CD4-positive, alpha-beta T cell (primary cell): ENCODE results near the gene MAN1B1. TPM values are rescaled to one million over a fixed set of nuclear protein-coding genes. Genes with fewer than 3 reads are reported as not detected.

Source experiments
- ATAC-seq: fragments of 200-7000 bp; cut with Tn5 transposase; one replicate; pipeline ENCODE4 v1.10.0; 2022; ENCODE audit warnings: mild to moderate bottlenecking; ENCODE audit not compliant: poor library complexity
- CTCF ChIA-PET: fragments of 350-600 bp; sonication (Branson Sonifier 250); formaldehyde crosslinking; loops from one replicate; lab custom pipeline; 2021; ENCODE audit warnings: antibody characterized with exemption, inconsistent platforms; lab: Charles Lee
- POLR2A ChIA-PET: fragments of 350-600 bp; sonication (Branson Sonifier 250); formaldehyde crosslinking; loops from one replicate; lab custom pipeline; 2021; ENCODE audit warnings: antibody characterized with exemption, inconsistent platforms; lab: Charles Lee
- DNase-seq, 14 experiments: peaks; one replicate each; pipeline ENCODE4 v3.0.0-alpha.2; 2013 to 2020; ENCODE audit warnings: mixed read lengths in 2 of 14
- H3K27ac ChIP-seq, 2 donors: one replicate each; pipeline versions ENCODE4 v1.5.1 to v1.7.0; 2013; ENCODE audit warnings: low read length in 2 of 2, low read depth in 1 of 2, mild to moderate bottlenecking in 1 of 2
- H3K27me3 ChIP-seq, 2 experiments: 1 replicate in 1 of 2; 2 replicates in 1 of 2; pipeline versions ENCODE4 v1.6.1 to v1.7.0; 2013; ENCODE audit warnings: low read length in 2 of 2, control low read depth in 1 of 2, mild to moderate bottlenecking in 1 of 2, moderate library complexity in 1 of 2; ENCODE audit not compliant: insufficient read depth in 2 of 2, control insufficient read depth in 1 of 2
- H3K36me3 ChIP-seq: one replicate; pipeline ENCODE4 v1.6.1; 2013; ENCODE audit warnings: low read length, control low read depth; ENCODE audit not compliant: insufficient read depth
- H3K4me1 ChIP-seq: one replicate; pipeline ENCODE4 v1.6.1; 2013; ENCODE audit warnings: low read length, control low read depth; ENCODE audit not compliant: insufficient read depth
- H3K4me3 ChIP-seq: one replicate; pipeline ENCODE4 v1.5.1; 2013; ENCODE audit warnings: mild to moderate bottlenecking, low read length, moderate library complexity
- H3K9me3 ChIP-seq, 2 experiments: 1 replicate in 1 of 2; 2 replicates in 1 of 2; pipeline versions ENCODE4 v1.6.1 to v1.7.0; 2013; ENCODE audit warnings: low read length in 2 of 2, mild to moderate bottlenecking in 2 of 2, control low read depth in 1 of 2, moderate library complexity in 1 of 2; ENCODE audit not compliant: control insufficient read depth in 1 of 2, insufficient read depth in 1 of 2
- H3K27ac Mint-ChIP-seq: one replicate; pipeline ENCODE4 v1.8.0; 2020; ENCODE audit warnings: mixed read lengths
- H3K27me3 Mint-ChIP-seq: one replicate; pipeline ENCODE4 v1.8.0; 2021; ENCODE audit warnings: mixed read lengths
- H3K36me3 Mint-ChIP-seq: one replicate; pipeline ENCODE4 v1.8.0; 2021; ENCODE audit warnings: low read depth, mixed read lengths
- H3K4me1 Mint-ChIP-seq: one replicate; pipeline ENCODE4 v1.8.0; 2021; ENCODE audit warnings: low read depth, mixed read lengths
- H3K4me3 Mint-ChIP-seq: one replicate; pipeline ENCODE4 v1.8.0; 2020; ENCODE audit warnings: mild to moderate bottlenecking, mixed read lengths
- H3K9me3 Mint-ChIP-seq: one replicate; pipeline ENCODE4 v1.8.0; 2020; ENCODE audit warnings: mixed read lengths
- CTCF ChIP-seq: fragments of 200-600 bp; IDR thresholded peaks from one replicate; pipeline ENCODE4 v1.8.0; 2022; ENCODE audit warnings: antibody characterized with exemption, mild to moderate bottlenecking
- intact Hi-C, 2 experiments: fragments of 100-400 bp; cut with DNase I in 1 of 2; cut with micrococcal nuclease in 1 of 2; formaldehyde crosslinking; loops; one replicate each; pipeline versions ENCODE4 v1.15.1 to v1.9.0; 2023 to 2025; cut with DNase I, micrococcal nuclease
- total RNA-seq, 174 experiments: library from RNA in 2 of 174; stranded (reverse) in 2 of 174; gene quantifications; one replicate each; pipeline ENCODE4 v1.2.3 and lab custom pipeline; 2021 to 2026

The MAN1B1 gene
- total RNA-seq, 2 experiments from 2014 or later: 60.9 to 66.9 TPM

- Histone ChIP-seq H3K4me1 (peaks cover 37% of the 10 kb centered on the region), H3K27me3 (peaks cover 0 to 7% of the 10 kb centered on the region in 2 experiments), H3K27ac (peak overlapping the region; percentile 63 to 84), H3K4me3 (peak overlapping the region; percentile 72), H3K36me3 (no peaks in the 10 kb centered on the region), H3K9me3 (peaks cover 4 to 19% of the 10 kb centered on the region in 2 experiments)
- peaks cover 11% of the 10 kb centered on the region for H3K36me3 Mint-ChIP-seq
- intact Hi-C loops: loop anchor here (1.0 to 10.0 kb wide), 5 partner anchors 15 to 94 kb away; partner anchors contain the start of genes ANAPC2 (in 1 of the 2), DPP7 (in 1 of the 2), LRRC26 (in 1 of the 2) and MAN1B1 (in 1 of the 2)
- DNase-seq (peak in 2 of 14 experiments; percentile 62 to 66), ATAC-seq (no peak)
- CTCF ChIA-PET: interaction anchor here (0.6 to 2.3 kb wide), 10 partner anchors 8 to 401 kb away, joined by 3 to 7 read pairs (median 4); partner anchors contain the start of genes CYSRT1, MAN1B1, NRARP and RNF208
- H3K27me3 Mint-ChIP-seq: peaks cover 8% of the 10 kb centered on the region
- POLR2A ChIA-PET: interaction anchor here (0.9 to 3.7 kb wide), 21 partner anchors 10 to 330 kb away, joined by 3 to 46 read pairs (median 7); partner anchors contain the start of genes ANAPC2, CYSRT1, GRIN1 and MAN1B1
- H3K4me3 Mint-ChIP-seq: peak overlapping the region; percentile 93
- peaks cover 30% of the 10 kb centered on the region for H3K4me1 Mint-ChIP-seq
- TF ChIP-seq CTCF: no peak
- no peaks in the 10 kb centered on the region for H3K9me3 Mint-ChIP-seq
- peak overlapping the region; percentile 81 for H3K27ac Mint-ChIP-seq
Observed at GRCh38 chr9:137128862-137129455, 42.2 kb downstream of the MAN1B1 start.

GRCh38 chr9:137129456-137130175 is 42.8 kb downstream of the MAN1B1 start:
- H3K27ac ChIP-seq: peak overlapping the region in 1 of 2 donors; percentile 84
- no peak for TF ChIP-seq CTCF
- Mint-ChIP-seq H3K4me1 (peaks cover 30% of the 10 kb centered on the region), H3K27me3 (peaks cover 8% of the 10 kb centered on the region), H3K4me3 (peak overlapping the region; percentile 94), H3K36me3 (peaks cover 11% of the 10 kb centered on the region), H3K9me3 (no peaks in the 10 kb centered on the region), H3K27ac (peak overlapping the region; percentile 81)
- peaks cover 4 to 19% of the 10 kb centered on the region in 2 experiments for H3K9me3 ChIP-seq
- ATAC-seq: peak; percentile 92
- peaks cover 5 to 7% of the 10 kb centered on the region in 2 experiments for H3K27me3 ChIP-seq
- POLR2A ChIA-PET: interaction anchor here (0.5 to 3.7 kb wide), 24 partner anchors 10 to 339 kb away, joined by 3 to 46 read pairs (median 6); partner anchors contain the start of genes ANAPC2, CYSRT1, GRIN1 and MAN1B1
- peak overlapping the region; percentile 72 for H3K4me3 ChIP-seq
- peaks cover 37% of the 10 kb centered on the region for H3K4me1 ChIP-seq
- intact Hi-C loops: loop anchor here (1.0 to 10.0 kb wide), 5 partner anchors 15 to 93 kb away; partner anchors contain the start of genes ANAPC2 (in 1 of the 2), DPP7 (in 1 of the 2), LRRC26 (in 1 of the 2) and MAN1B1 (in 1 of the 2)
- H3K36me3 ChIP-seq: no peaks in the 10 kb centered on the region
- peak; percentile 80 to 97 (median 88) for DNase-seq
- CTCF ChIA-PET: interaction anchor here (0.6 to 2.3 kb wide), 13 partner anchors 9 to 401 kb away, joined by 3 to 7 read pairs (median 4); partner anchors contain the start of genes CYSRT1, MAN1B1, NRARP and RNF208

- Histone ChIP-seq H3K9me3 (peaks cover 4 to 19% of the 10 kb centered on the region in 2 experiments), H3K4me1 (peaks cover 37% of the 10 kb centered on the region), H3K4me3 (peak overlapping the region; percentile 72), H3K27me3 (peaks cover 5 to 7% of the 10 kb centered on the region in 2 experiments), H3K36me3 (no peaks in the 10 kb centered on the region), H3K27ac (peak overlapping the region in 1 of 2 donors; percentile 60)
- Mint-ChIP-seq H3K4me3 (peak overlapping the region; percentile 82), H3K27ac (peak overlapping the region; percentile 73), H3K27me3 (peaks cover 15% of the 10 kb centered on the region), H3K36me3 (peaks cover 11% of the 10 kb centered on the region), H3K9me3 (no peaks in the 10 kb centered on the region), H3K4me1 (peaks cover 30% of the 10 kb centered on the region)
- CTCF ChIA-PET: interaction anchor here (0.7 to 2.3 kb wide), 11 partner anchors 9 to 106 kb away, joined by 3 to 7 read pairs (median 5); partner anchors contain the start of genes CYSRT1, MAN1B1, RNF208 and SSNA1
- POLR2A ChIA-PET: interaction anchor here (0.5 to 3.7 kb wide), 23 partner anchors 9 to 340 kb away, joined by 3 to 46 read pairs (median 6); partner anchors contain the start of genes ANAPC2, CYSRT1, GRIN1 and MAN1B1
- TF ChIP-seq CTCF: no peak
- ATAC-seq: no peak
- DNase-seq: no peak
- intact Hi-C loops: no loop called here
Observed at GRCh38 chr9:137130176-137130755, 43.5 kb downstream of the MAN1B1 start.
